ENCODE results near the gene UBXN10. TPM values are rescaled to one million over a fixed set of nuclear protein-coding genes. Genes with fewer than 3 reads are reported as not detected.

The UBXN10 gene
- polyA plus RNA-seq, 3 donors, result 0.16 to 0.82 (median 0.30) TPM

DNA sequence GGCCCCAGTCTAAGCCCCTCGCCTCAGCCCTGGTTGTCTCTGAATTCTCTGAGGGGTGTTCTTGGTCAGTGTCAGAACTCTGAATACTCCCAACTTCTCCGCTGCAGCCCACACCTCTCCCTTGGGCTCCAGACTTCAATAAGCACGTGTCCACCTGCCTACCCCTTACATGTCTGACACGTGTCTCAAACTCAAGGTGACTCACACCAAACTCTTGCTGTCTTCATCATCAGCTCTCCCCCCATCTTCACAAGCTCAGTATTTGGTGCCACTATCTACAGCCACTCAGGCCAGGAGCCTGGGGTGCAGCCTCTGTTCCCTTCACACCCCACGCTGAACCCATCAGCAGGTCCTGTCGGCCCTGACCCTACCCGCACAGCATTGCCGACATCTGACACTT lies 18.8 kb upstream of the UBXN10 start:
- intact Hi-C loops (cut with micrococcal nuclease), result no loop called here
- 92% methylated on average over 7 of the region's 8 CpGs for WGBS (ENCODE audit: insufficient coverage)
- H3K9ac ChIP-seq (ENCODE audit: insufficient read depth, low read length, poor library complexity, severe bottlenecking), result no peak overlapping the region
- no peaks in the 10 kb centered on the region for H3K36me3 Mint-ChIP-seq
- H3K79me2 ChIP-seq (ENCODE audit: insufficient read depth, low read length), result no peaks in the 10 kb centered on the region
- no peak overlapping the region for H3K4me3 ChIP-seq (replicated peaks in 1 of 3; ENCODE audit: low read depth in 2 of 3, low read length in 3 of 3)
- no peak for DNase-seq
- no peak overlapping the region for H2AFZ ChIP-seq (ENCODE audit: insufficient read depth, low read depth, low read length, poor library complexity, severe bottlenecking)
- peaks cover 9 to 16% (median 12%) of the 10 kb centered on the region in 3 donors for H3K27me3 Mint-ChIP-seq (ENCODE audit: low read depth in 3 of 3)
- H3K4me1 ChIP-seq (ENCODE audit: control insufficient read depth in 1 of 2, insufficient read depth in 2 of 2, low read length in 2 of 2), result peaks cover 17 to 23% of the 10 kb centered on the region in 2 donors
- H3K27me3 ChIP-seq (ENCODE audit: control insufficient read depth in 2 of 2, insufficient read depth in 2 of 2, low read length in 2 of 2), result no peaks in the 10 kb centered on the region
- no peak overlapping the region for H3K27ac ChIP-seq (ENCODE audit: low read depth in 1 of 2, low read length in 2 of 2)
- H3K4me1 Mint-ChIP-seq, result peaks cover 11% of the 10 kb centered on the region
- no peak overlapping the region for H3K4me3 Mint-ChIP-seq
- H3K27ac Mint-ChIP-seq, result no peak overlapping the region
- peaks cover 19 to 44% (median 26%) of the 10 kb centered on the region in 7 donors for H3K9me3 Mint-ChIP-seq
- H3K9me3 ChIP-seq (replicated peaks in 1 of 2; ENCODE audit: control insufficient read depth in 1 of 2, insufficient read depth in 1 of 2, low read length in 2 of 2), result peaks cover 23 to 45% of the 10 kb centered on the region in 2 donors
- H4K20me1 ChIP-seq (ENCODE audit: insufficient read depth, low read length), result no peaks in the 10 kb centered on the region
- TF ChIP-seq, protein P1, sequence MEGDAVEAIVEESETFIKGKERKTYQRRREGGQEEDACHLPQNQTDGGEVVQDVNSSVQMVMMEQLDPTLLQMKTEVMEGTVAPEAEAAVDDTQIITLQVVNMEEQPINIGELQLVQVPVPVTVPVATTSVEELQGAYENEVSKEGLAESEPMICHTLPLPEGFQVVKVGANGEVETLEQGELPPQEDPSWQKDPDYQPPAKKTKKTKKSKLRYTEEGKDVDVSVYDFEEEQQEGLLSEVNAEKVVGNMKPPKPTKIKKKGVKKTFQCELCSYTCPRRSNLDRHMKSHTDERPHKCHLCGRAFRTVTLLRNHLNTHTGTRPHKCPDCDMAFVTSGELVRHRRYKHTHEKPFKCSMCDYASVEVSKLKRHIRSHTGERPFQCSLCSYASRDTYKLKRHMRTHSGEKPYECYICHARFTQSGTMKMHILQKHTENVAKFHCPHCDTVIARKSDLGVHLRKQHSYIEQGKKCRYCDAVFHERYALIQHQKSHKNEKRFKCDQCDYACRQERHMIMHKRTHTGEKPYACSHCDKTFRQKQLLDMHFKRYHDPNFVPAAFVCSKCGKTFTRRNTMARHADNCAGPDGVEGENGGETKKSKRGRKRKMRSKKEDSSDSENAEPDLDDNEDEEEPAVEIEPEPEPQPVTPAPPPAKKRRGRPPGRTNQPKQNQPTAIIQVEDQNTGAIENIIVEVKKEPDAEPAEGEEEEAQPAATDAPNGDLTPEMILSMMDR (IDR thresholded peaks at IDR 0.05), result no peak
- H3K4me2 ChIP-seq (replicated peaks; ENCODE audit: extremely low read depth, low read length, poor library complexity, severe bottlenecking), result no peak overlapping the region
- no peaks in the 10 kb centered on the region for H3K36me3 ChIP-seq (replicated peaks in 1 of 2; ENCODE audit: control insufficient read depth in 1 of 2, insufficient read depth in 2 of 2, low read length in 2 of 2)

DNA sequence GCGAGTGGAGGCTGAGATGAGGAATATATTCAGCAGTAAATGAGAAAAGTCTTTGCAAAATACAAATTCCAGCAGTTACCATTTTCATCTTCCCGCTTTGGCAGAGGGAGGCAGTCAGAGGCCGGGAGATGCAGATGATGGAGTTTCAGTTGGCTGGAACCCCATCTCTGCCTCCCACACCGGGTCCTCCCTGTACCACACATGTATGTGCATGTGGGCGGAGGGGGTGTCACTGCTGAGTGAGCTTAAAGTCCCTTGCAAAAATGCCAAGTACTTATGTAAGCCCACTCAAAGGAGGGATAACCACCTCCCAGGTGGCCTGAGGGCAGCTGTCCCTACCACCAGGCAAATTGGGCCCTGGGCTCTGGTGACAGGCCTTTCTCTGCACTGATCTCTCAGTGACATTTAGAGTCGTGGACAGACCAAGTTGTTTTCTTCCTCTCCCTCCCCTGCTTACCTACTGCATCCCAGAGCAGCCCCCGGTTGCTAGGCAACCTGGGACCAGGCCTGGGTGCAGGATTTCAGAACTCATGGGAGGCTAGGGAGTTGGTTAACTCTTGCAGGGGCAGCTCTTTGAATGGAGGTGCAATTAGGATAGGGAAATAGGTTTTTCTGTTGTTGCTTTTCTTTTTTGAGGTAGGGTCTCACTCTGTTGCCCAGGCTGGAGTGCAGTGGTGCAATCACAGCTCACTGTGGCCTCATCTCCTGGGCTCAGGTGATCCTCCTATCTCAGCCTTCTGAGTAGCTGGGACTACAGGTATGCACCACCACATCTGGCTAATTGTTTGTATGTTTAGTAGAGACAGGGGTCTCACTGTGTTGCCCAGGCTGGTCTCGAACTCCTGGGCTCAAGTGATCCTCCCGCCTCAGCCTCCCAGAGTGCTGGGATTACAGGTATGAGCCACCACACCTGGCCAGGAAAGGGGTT lies 17.1 kb upstream of the UBXN10 start:
- Histone ChIP-seq H3K4me3 (replicated peaks in 1 of 3; ENCODE audit: low read depth in 2 of 3, low read length in 3 of 3) (no peak overlapping the region), H4K20me1 (ENCODE audit: insufficient read depth, low read length) (no peaks in the 10 kb centered on the region), H3K4me2 (replicated peaks; ENCODE audit: extremely low read depth, low read length, poor library complexity, severe bottlenecking) (no peak overlapping the region), H3K36me3 (replicated peaks in 1 of 2; ENCODE audit: control insufficient read depth in 1 of 2, insufficient read depth in 2 of 2, low read length in 2 of 2) (no peaks in the 10 kb centered on the region), H3K4me1 (ENCODE audit: control insufficient read depth in 1 of 2, insufficient read depth in 2 of 2, low read length in 2 of 2) (peaks cover 17 to 23% of the 10 kb centered on the region in 2 donors), H3K9ac (ENCODE audit: insufficient read depth, low read length, poor library complexity, severe bottlenecking) (no peak overlapping the region), H3K79me2 (ENCODE audit: insufficient read depth, low read length) (no peaks in the 10 kb centered on the region), H3K9me3 (replicated peaks in 1 of 2; ENCODE audit: control insufficient read depth in 1 of 2, insufficient read depth in 1 of 2, low read length in 2 of 2) (peaks cover 9 to 28% of the 10 kb centered on the region in 2 donors), H2AFZ (ENCODE audit: insufficient read depth, low read depth, low read length, poor library complexity, severe bottlenecking) (no peak overlapping the region), H3K27me3 (ENCODE audit: control insufficient read depth in 2 of 2, insufficient read depth in 2 of 2, low read length in 2 of 2) (no peaks in the 10 kb centered on the region), H3K27ac (ENCODE audit: low read depth in 1 of 2, low read length in 2 of 2) (no peak overlapping the region)
- 60% methylated on average over 1 of the region's 9 CpGs for WGBS (ENCODE audit: insufficient coverage)
- intact Hi-C loops (cut with micrococcal nuclease), result no loop called here
- H3K4me3 Mint-ChIP-seq, result no peak overlapping the region
- no peak for DNase-seq
- TF ChIP-seq, protein P1 (IDR thresholded peaks at IDR 0.05), result no peak
- H3K36me3 Mint-ChIP-seq, result no peaks in the 10 kb centered on the region
- H3K27me3 Mint-ChIP-seq (ENCODE audit: low read depth in 3 of 3), result peaks cover 9 to 13% (median 12%) of the 10 kb centered on the region in 3 donors
- peaks cover 5 to 28% (median 13%) of the 10 kb centered on the region in 7 donors for H3K9me3 Mint-ChIP-seq
- no peak overlapping the region for H3K27ac Mint-ChIP-seq
- H3K4me1 Mint-ChIP-seq, result peaks cover 12% of the 10 kb centered on the region

All from CD14-positive monocyte (primary cell).